Measurements from ENCODE around the gene ACSS1.

The ACSS1 gene

GRCh38 chr20:24957326-24958016, 100.5 kb downstream of the ACSS1 start:
- no peak for DNase-seq (ENCODE audit: low read depth in 3 of 3)
